ENCODE measurements around the gene SSR1. TPM values are rescaled to one million over a fixed set of nuclear protein-coding genes. Genes with fewer than 3 reads are reported as not detected.

The SSR1 gene
- total RNA-seq, 6 donors from 2014 or later: 14.5 to 135 (median 57.7) TPM

DNA sequence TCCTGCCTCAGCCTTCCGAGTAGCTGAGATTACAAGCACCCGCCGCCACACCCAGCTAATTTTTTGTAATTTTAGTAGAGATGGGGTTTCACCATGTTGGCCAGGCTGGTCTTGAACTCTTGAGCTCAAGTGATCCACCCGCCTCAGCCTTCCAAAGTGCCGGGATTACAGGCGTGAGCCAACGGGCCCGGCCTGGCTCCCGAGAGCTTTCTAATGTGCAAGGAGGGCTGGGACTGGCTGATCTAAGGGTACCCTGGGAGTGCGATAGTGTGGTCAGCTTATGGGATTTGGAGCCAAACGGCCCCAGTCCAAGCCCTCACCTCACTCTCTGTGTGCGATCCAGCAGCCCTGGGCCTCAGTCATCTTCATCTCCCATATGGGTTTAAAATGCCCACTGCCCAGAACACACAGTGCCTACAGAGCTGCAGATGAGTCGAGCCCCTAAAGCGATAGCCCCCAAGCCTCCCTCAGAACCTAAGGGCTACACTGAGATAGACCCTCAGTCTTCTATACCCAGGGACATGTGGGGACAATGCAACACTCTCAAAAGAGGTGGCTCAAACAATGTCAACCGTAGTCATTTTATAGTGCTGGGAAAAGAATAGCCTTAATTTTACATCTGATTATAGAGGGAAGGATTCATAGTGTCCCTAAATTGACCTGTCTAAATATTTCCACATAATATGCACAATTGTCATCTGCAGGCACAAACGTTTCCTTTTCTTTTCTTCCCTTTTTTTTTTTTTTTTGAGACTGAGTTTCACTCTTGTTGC lies 50.1 kb downstream of the SSR1 start:
- ATAC-seq (ENCODE audit: low FRiP score in 2 of 2) (no peak), DNase-seq (no peak)
- Histone ChIP-seq H3K27ac (no peak overlapping the region), H3K9me3 (no peaks in the 10 kb centered on the region), H3K4me3 (no peak overlapping the region), H3K4me1 (peaks cover 13 to 16% (median 15%) of the 10 kb centered on the region in 4 donors), H3K27me3 (no peaks in the 10 kb centered on the region), H3K36me3 (no peaks in the 10 kb centered on the region)
- no peak for TF ChIP-seq POLR2AphosphoS5 (IDR thresholded peaks at IDR 0.05)
- no peak for TF ChIP-seq CTCF (IDR thresholded peaks at IDR 0.05)
- no peak for TF ChIP-seq EP300 (IDR thresholded peaks at IDR 0.05)
- TF ChIP-seq POLR2A (IDR thresholded peaks at IDR 0.05): no peak
- 90 to 91% methylated on average over 16 of the region's 16 CpGs for WGBS, 2 donors

GRCh38 chr6:7261852-7262461 lies 51.0 kb downstream of the SSR1 start:
- H3K27me3 ChIP-seq: no peaks in the 10 kb centered on the region
- H3K4me3 ChIP-seq: peak overlapping the region in 3 of 4 donors; percentile 50 to 73 (median 71)
- peak overlapping the region; percentile 72 to 83 (median 81) for H3K27ac ChIP-seq
- H3K36me3 ChIP-seq: no peaks in the 10 kb centered on the region
- 45 to 70% methylated on average over 6 to 13 of the region's 13 CpGs for WGBS, 2 donors
- peaks cover 13 to 16% (median 15%) of the 10 kb centered on the region in 4 donors for H3K4me1 ChIP-seq
- TF ChIP-seq EP300 (IDR thresholded peaks at IDR 0.05) (no peak), POLR2A (IDR thresholded peaks at IDR 0.05) (no peak), CTCF (IDR thresholded peaks at IDR 0.05) (no peak), POLR2AphosphoS5 (IDR thresholded peaks at IDR 0.05) (no peak)
- no peaks in the 10 kb centered on the region for H3K9me3 ChIP-seq
- ATAC-seq (ENCODE audit: low FRiP score in 2 of 2): no peak
- peak; percentile 28 to 77 for DNase-seq

DNA sequence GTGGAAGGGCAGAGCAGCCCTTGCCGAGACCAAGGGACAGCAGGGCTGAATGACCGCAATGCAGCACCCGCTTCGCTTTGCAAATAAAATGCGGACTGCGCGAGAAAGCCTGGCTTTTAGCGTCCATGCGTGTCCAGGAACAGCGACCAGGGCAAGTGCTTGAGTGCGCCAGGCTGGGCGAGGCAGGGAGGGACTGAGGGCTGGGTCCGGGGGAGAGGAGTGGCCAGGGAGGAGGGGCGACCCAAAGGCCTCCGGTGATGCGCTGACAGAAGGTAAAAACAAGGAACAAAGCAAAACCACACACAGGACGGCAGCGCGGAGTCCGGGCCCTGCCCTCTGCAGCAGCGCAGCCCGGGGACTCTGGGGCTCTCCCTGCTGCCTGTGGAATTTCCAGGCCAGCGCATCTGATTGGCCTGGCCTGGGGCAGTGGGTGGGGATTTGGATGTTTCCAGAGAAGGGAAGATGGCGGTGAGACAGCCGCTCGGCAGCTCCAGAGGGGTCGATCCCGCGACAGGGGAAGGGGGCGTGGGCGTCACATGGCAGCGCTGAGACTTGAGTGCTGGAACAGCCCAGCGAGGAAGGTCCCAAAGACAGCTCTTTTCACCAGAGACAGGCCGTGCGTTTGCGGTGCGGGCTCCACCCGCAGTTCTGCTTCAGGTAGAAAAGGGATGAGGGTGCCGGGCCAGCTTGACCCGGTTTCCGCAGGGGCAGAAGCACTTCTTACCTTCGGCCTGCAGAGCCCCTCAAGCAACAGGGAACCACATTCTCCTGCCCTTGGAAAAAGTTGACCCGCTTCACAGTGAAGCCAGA lies 51.8 kb downstream of the SSR1 start:
- WGBS, 2 donors: 3 to 4% methylated on average over 35 to 43 of the region's 43 CpGs
- TF ChIP-seq CTCF (IDR thresholded peaks at IDR 0.05) (no peak), EP300 (IDR thresholded peaks at IDR 0.05) (no peak), POLR2AphosphoS5 (IDR thresholded peaks at IDR 0.05) (peak; percentile 41 to 71), POLR2A (IDR thresholded peaks at IDR 0.05) (peak in 3 of 4 donors; percentile 31 to 78 (median 45))
- Histone ChIP-seq H3K27ac (peak overlapping the region; percentile 72 to 83 (median 81)), H3K36me3 (no peaks in the 10 kb centered on the region), H3K9me3 (peaks cover 0 to 4% (median 2%) of the 10 kb centered on the region in 4 donors), H3K4me3 (peak overlapping the region; percentile 50 to 73 (median 72)), H3K4me1 (peaks cover 13 to 16% (median 15%) of the 10 kb centered on the region in 4 donors), H3K27me3 (no peaks in the 10 kb centered on the region)
- peak; percentile 90 to 91 for DNase-seq
- peak; percentile 96 to 97 for ATAC-seq (ENCODE audit: low FRiP score in 2 of 2)

DNA sequence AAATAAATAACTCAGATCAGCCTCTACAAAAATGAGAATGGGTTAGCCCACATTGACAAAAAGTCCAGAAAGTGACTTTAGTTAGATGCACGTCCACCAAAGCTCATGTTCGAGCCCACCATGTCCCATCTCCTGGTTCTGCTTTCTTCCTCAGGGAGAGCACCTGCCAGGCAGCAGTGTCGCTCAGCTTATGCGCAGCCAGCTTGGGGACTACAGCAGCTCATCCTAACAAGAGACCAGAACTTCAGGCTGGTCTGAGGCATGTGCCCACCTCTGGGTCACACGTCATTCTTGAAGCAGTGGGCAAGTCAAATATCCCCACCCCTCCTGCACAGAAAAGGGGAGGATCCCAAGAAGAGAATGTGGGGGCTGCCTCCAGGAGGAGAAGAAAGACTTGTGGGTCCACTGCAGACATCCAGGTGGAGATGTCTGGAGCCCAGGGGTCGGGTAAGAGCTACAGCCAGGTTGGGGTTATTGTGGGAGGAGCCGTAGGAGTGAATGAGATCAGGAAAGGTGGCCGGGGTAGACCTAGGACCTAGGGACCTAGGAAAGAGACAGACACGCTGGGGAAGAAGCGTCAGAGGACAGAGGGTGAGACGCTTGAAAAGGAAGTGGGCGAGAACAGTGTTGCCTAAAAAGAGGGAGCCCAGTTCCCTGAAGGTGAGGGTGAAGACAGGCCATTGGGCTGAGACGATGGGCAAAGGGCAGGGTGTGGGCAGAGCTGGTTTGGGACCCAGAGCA lies 52.5 kb downstream of the SSR1 start:
- WGBS, 2 donors: 58 to 68% methylated on average over 11 to 12 of the region's 13 CpGs
- Histone ChIP-seq H3K4me3 (peak overlapping the region; percentile 50 to 73 (median 72)), H3K27me3 (no peaks in the 10 kb centered on the region), H3K9me3 (peaks cover 0 to 11% (median 8%) of the 10 kb centered on the region in 4 donors), H3K36me3 (no peaks in the 10 kb centered on the region), H3K4me1 (peaks cover 13 to 16% (median 15%) of the 10 kb centered on the region in 4 donors), H3K27ac (peak overlapping the region; percentile 72 to 83 (median 81))
- TF ChIP-seq POLR2A (IDR thresholded peaks at IDR 0.05) (no peak), CTCF (IDR thresholded peaks at IDR 0.05) (no peak), POLR2AphosphoS5 (IDR thresholded peaks at IDR 0.05) (no peak), EP300 (IDR thresholded peaks at IDR 0.05) (no peak)
- ATAC-seq (ENCODE audit: low FRiP score in 2 of 2) (peak; percentile 15), DNase-seq (no peak)
